ENCODE data around the gene APBA2.

The APBA2 gene

GRCh38 chr15:29114221-29115092, 228.7 kb downstream of the APBA2 start:
- DNase-seq (ENCODE audit: low read depth in 3 of 3, low spot score in 1 of 3): no peak

- no peak for DNase-seq (ENCODE audit: low read depth in 3 of 3, low spot score in 1 of 3)
Observed at GRCh38 chr15:29115093-29115991, 229.6 kb downstream of the APBA2 start.

- no peak for DNase-seq (ENCODE audit: low read depth in 3 of 3, low spot score in 1 of 3)
Observed at GRCh38 chr15:29116970-29117700, 231.4 kb downstream of the APBA2 start.

- no peak for DNase-seq (ENCODE audit: low read depth in 3 of 3, low spot score in 1 of 3)
Observed at GRCh38 chr15:29117778-29118177, 232.0 kb downstream of the APBA2 start.

GRCh38 chr15:29119847-29120246, 234.1 kb downstream of the APBA2 start:
- no peak for DNase-seq (ENCODE audit: low read depth in 3 of 3, low spot score in 1 of 3)

- no peak for DNase-seq (ENCODE audit: low read depth in 3 of 3, low spot score in 1 of 3)
Observed at GRCh38 chr15:29120593-29121368, 235.0 kb downstream of the APBA2 start.

GRCh38 chr15:29121369-29121656, 235.5 kb downstream of the APBA2 start:
- no peak for DNase-seq (ENCODE audit: low read depth in 3 of 3, low spot score in 1 of 3)

- no peak for DNase-seq (ENCODE audit: low read depth in 3 of 3, low spot score in 1 of 3)
Observed at GRCh38 chr15:29121907-29122306, 236.1 kb downstream of the APBA2 start.

- DNase-seq (ENCODE audit: low read depth in 3 of 3, low spot score in 1 of 3): no peak
Observed at GRCh38 chr15:29122506-29122905, 236.7 kb downstream of the APBA2 start.

GRCh38 chr15:29123171-29123570, 237.4 kb downstream of the APBA2 start:
- DNase-seq (ENCODE audit: low read depth in 3 of 3, low spot score in 1 of 3): no peak

- DNase-seq (ENCODE audit: low read depth in 3 of 3, low spot score in 1 of 3): no peak
Observed at GRCh38 chr15:29123991-29124390, 238.2 kb downstream of the APBA2 start.

GRCh38 chr15:29124581-29125381, 239.0 kb downstream of the APBA2 start:
- DNase-seq (ENCODE audit: low read depth in 3 of 3, low spot score in 1 of 3): no peak

- no peak for DNase-seq (ENCODE audit: low read depth in 3 of 3, low spot score in 1 of 3)
Observed at GRCh38 chr15:29125382-29126207, 239.8 kb downstream of the APBA2 start.

- DNase-seq (ENCODE audit: low read depth in 3 of 3, low spot score in 1 of 3): no peak
Observed at GRCh38 chr15:29126208-29126536, 240.4 kb downstream of the APBA2 start.

- no peak for DNase-seq (ENCODE audit: low read depth in 3 of 3, low spot score in 1 of 3)
Observed at GRCh38 chr15:29126821-29127461, 241.2 kb downstream of the APBA2 start.

GRCh38 chr15:29127506-29128430, 242.0 kb downstream of the APBA2 start:
- no peak for DNase-seq (ENCODE audit: low read depth in 3 of 3, low spot score in 1 of 3)

- DNase-seq (ENCODE audit: low read depth in 3 of 3, low spot score in 1 of 3): no peak
Observed at GRCh38 chr15:29128671-29129070, 242.9 kb downstream of the APBA2 start.

- DNase-seq (ENCODE audit: low read depth in 3 of 3, low spot score in 1 of 3): no peak
Observed at GRCh38 chr15:29129221-29129620, 243.4 kb downstream of the APBA2 start.

Data from stimulated activated CD4-positive, alpha-beta T cell treated with anti-CD3 and anti-CD28 coated beads, TNF-alpha, amount 100 ng/mL, for 1 hour (primary cell).